Esophagus squamous epithelium (tissue), 5 donors: Measurements from ENCODE around the gene MRC1. TPM values are rescaled to one million over a fixed set of nuclear protein-coding genes. Genes with fewer than 3 reads are reported as not detected.

Experiments
- DNase-seq: peaks from one replicate; lab custom pipeline; 2025; lab: John Stamatoyannopoulos, UW
- H3K27ac ChIP-seq, 4 donors: fragments of 200-600 bp; sonication (generic); one replicate each; pipeline ENCODE4 v1.5.1; 2016 to 2019; ENCODE audit warnings: mild to moderate bottlenecking in 1 of 4
- H3K27me3 ChIP-seq, 4 donors: fragments of 200-600 bp; sonication (generic); 1 replicate in 3 of 4; 2 replicates in 1 of 4; pipeline versions ENCODE4 v1.5.1 to v1.6.0; 2017 to 2021; ENCODE audit warnings: antibody characterized with exemption in 1 of 4
- H3K36me3 ChIP-seq, 3 donors: fragments of 200-600 bp; sonication (generic); one replicate each; pipeline ENCODE4 v1.5.1; 2016 to 2019
- H3K4me1 ChIP-seq, 3 donors: fragments of 200-600 bp; sonication (generic); one replicate each; pipeline ENCODE4 v1.5.1; 2017 to 2019
- H3K4me3 ChIP-seq, 4 donors: fragments of 200-600 bp; sonication (generic); 1 replicate in 3 of 4; 2 replicates in 1 of 4; pipeline ENCODE4 v1.5.1; 2016 to 2019; ENCODE audit warnings: mild to moderate bottlenecking in 2 of 4, moderate library complexity in 1 of 4
- H3K9me3 ChIP-seq, 3 donors: fragments of 200-600 bp; sonication (generic); one replicate each; pipeline ENCODE4 v1.5.1; 2016 to 2019
- CTCF ChIP-seq, 6 experiments: fragments of 450-650 bp in 4 of 6; fragments of 200-600 bp in 2 of 6; sonication (generic) in 2 of 6; IDR thresholded peaks; one replicate each; pipeline ENCODE4 v1.5.1; 2016 to 2019; ENCODE audit warnings: antibody characterized with exemption in 6 of 6, mild to moderate bottlenecking in 4 of 6, moderate library complexity in 4 of 6
- POLR2A ChIP-seq, 4 donors: fragments of 450-650 bp; IDR thresholded peaks; one replicate each; pipeline ENCODE4 v1.6.1; 2017; ENCODE audit warnings: antibody characterized with exemption in 4 of 4, mild to moderate bottlenecking in 4 of 4, moderate library complexity in 3 of 4
- WGBS, 2 donors: methylation state at CpG; one replicate each; pipeline ENCODE4 v1.1.5; 2018; 5-methylcytosine and 5-hydroxymethylcytosine counted together
- intact Hi-C: fragments of 100-400 bp; cut with DNase I; formaldehyde crosslinking; loops from one replicate; pipeline ENCODE4 v1.15.0; 2022
- total RNA-seq, 4 donors: library from RNA; depleted of rRNA; stranded (reverse); fragments of >200 nt; gene quantifications; one replicate each; pipeline ENCODE4 v1.1.0, GENCODE V29; 2016
- donor health status: DM: yes; HTN: yes; CAD: no.

MRC1 gene
- total RNA-seq, 4 donors from 2014 or later = 0.42 to 43.1 (median 15.1) TPM

DNA sequence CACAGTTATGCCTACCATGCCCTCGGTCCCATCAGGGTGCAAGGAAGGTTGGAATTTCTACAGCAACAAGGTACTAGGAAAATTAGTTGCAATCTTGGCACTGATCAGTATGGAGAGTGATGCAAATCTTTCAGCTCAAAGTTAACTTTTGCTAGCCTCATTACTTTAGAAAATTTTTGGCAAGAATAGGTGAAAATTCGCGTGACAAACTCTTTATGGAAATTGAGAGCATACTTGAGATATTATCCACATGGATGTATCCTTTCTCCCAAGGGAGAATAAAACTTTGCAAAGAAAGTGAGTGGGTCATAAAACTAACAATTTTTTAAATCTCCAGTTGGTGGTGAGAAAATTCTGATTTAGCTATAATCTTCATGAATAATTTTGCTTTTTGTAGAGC is 71.5 kb downstream of the MRC1 start:
- 74 to 88% methylated on average over 3 of the region's 3 CpGs for WGBS, 2 donors
- H3K4me1 ChIP-seq = peaks cover 0 to 10% (median 0%) of the 10 kb centered on the region in 3 donors
- no peaks in the 10 kb centered on the region for H3K9me3 ChIP-seq
- no peaks in the 10 kb centered on the region for H3K27me3 ChIP-seq
- no peak overlapping the region for H3K27ac ChIP-seq
- intact Hi-C loops = no loop called here
- no peak for TF ChIP-seq POLR2A (IDR thresholded peaks at IDR 0.05)
- no peak for TF ChIP-seq CTCF (IDR thresholded peaks at IDR 0.05)
- H3K4me3 ChIP-seq = no peak overlapping the region
- no peaks in the 10 kb centered on the region for H3K36me3 ChIP-seq
- no peak for DNase-seq

DNA sequence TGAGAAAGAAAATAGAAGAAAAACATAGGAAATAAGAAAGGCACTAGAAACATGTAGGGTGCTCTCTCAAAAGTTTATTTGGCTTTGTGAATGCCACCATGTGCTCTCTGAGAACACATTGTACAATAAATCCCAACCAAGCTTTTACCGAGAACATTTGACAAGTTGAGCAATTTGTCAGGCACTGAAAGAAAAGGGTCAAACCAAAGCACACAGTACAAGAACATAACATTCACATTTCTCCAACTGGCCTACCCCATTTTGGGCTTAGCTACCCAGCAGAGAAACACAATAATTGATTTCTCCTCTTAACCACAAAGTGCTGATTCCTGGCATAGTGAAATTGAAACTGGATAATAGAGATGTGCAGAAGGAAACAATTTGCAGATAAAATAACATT is 73.4 kb downstream of the MRC1 start:
- Histone ChIP-seq H3K4me1 (peaks cover 0 to 10% (median 0%) of the 10 kb centered on the region in 3 donors), H3K4me3 (no peak overlapping the region), H3K27ac (peak overlapping the region; percentile 19 to 69 (median 48)), H3K36me3 (no peaks in the 10 kb centered on the region), H3K9me3 (no peaks in the 10 kb centered on the region), H3K27me3 (no peaks in the 10 kb centered on the region)
- no peak for TF ChIP-seq CTCF (IDR thresholded peaks at IDR 0.05)
- no peak for TF ChIP-seq POLR2A (IDR thresholded peaks at IDR 0.05)
- WGBS, 2 donors = 21 to 38% methylated on average over 1 of the region's 1 CpG
- intact Hi-C loops = no loop called here
- no peak for DNase-seq

- intact Hi-C loops = no loop called here
- H3K27me3 ChIP-seq = no peaks in the 10 kb centered on the region
- peak overlapping the region in 2 of 4 donors; percentile 15 to 64 for H3K27ac ChIP-seq
- no peaks in the 10 kb centered on the region for H3K9me3 ChIP-seq
- peaks cover 0 to 10% (median 0%) of the 10 kb centered on the region in 3 donors for H3K4me1 ChIP-seq
- no peaks in the 10 kb centered on the region for H3K36me3 ChIP-seq
- no peak for DNase-seq
- TF ChIP-seq POLR2A (IDR thresholded peaks at IDR 0.05) (no peak), CTCF (IDR thresholded peaks at IDR 0.05) (no peak)
- 50% methylated on average over 1 of the region's 1 CpG; no CpG with 5 or more reads in 1 of the 2 donors for WGBS, 2 donors
- H3K4me3 ChIP-seq = no peak overlapping the region
Measured at GRCh38 chr10:17883621-17884020, 74.5 kb downstream of the MRC1 start.

DNA sequence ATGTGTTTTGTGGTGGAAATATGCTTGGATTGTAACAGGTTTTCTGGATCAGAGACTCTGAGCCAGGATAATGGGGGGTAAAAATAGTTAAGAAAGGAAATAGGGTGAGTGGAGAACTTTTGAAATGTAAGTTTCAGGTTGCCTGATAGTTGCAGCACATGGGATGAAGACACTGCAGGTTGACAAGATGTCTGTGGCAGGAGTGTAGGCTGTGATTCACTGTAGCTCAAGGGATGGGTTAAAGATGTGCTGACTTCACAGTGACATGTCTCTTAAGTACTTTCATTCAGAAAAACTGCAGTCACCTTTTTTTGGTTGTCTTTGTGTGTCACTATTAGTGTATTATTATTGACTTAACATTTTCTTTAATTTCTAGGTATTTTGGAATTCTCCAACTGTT is 79.0 kb downstream of the MRC1 start:
- Histone ChIP-seq H3K9me3 (no peaks in the 10 kb centered on the region), H3K4me1 (peaks cover 0 to 7% (median 0%) of the 10 kb centered on the region in 3 donors), H3K4me3 (no peak overlapping the region), H3K27me3 (no peaks in the 10 kb centered on the region), H3K36me3 (no peaks in the 10 kb centered on the region), H3K27ac (no peak overlapping the region)
- intact Hi-C loops = no loop called here
- TF ChIP-seq POLR2A (IDR thresholded peaks at IDR 0.05) = no peak
- TF ChIP-seq CTCF (IDR thresholded peaks at IDR 0.05) = no peak
- DNase-seq = no peak

DNA sequence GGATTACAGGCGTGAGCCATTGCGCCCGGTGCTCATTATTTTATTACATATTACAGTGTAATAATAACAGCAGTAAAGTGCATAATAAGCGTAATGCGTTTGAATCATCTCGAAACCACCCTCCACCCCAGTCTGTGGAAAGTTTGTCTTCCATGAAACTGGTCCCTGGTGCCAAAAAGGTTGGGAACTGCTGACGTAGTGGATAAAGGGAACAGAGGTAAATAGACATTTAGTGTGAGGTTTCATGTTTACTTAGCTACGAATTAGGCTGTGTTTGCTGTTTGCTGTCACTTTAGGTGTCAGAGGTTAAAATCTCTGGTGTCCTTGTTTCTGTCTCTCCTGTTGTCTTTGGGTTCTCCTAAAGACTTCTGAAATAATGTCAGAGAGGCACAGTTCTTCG is 82.3 kb downstream of the MRC1 start:
- intact Hi-C loops = no loop called here
- no peak for DNase-seq
- Histone ChIP-seq H3K4me3 (no peak overlapping the region), H3K27me3 (no peaks in the 10 kb centered on the region), H3K36me3 (no peaks in the 10 kb centered on the region), H3K4me1 (no peaks in the 10 kb centered on the region), H3K9me3 (no peaks in the 10 kb centered on the region), H3K27ac (no peak overlapping the region)
- TF ChIP-seq POLR2A (IDR thresholded peaks at IDR 0.05) (no peak), CTCF (IDR thresholded peaks at IDR 0.05) (no peak)
- WGBS, 2 donors = 64 to 79% methylated on average over 6 to 9 of the region's 9 CpGs
